C4-2B (cell line): ENCODE measurements around the gene CTF1.
"Not testable (repeated sequence)": the region's sequence is repeated elsewhere in the genome, so short reads cannot be mapped to it uniquely, and the experiment has no call there.

Experiments used
- H3K27ac ChIP-seq: fragments of 450-650 bp; 2 replicates; pipeline ENCODE4 v1.5.1; 2017
- CTCF ChIP-seq: fragments of 450-650 bp; conservative IDR thresholded peaks from 2 replicates; pipeline ENCODE4 v1.5.1; 2017; ENCODE audit warnings: mild to moderate bottlenecking
- ZFX ChIP-seq: fragments of 450-650 bp; IDR thresholded peaks from 2 replicates; pipeline ENCODE4 v1.6.1; 2017

CTF1 gene

GRCh38 chr16:30928390-30928789 is 32.0 kb downstream of the CTF1 start:
- H3K27ac ChIP-seq: no peak overlapping the region
- TF ChIP-seq ZFX: no peak
- no peak for TF ChIP-seq CTCF

GRCh38 chr16:30929167-30929566 is 32.8 kb downstream of the CTF1 start:
- H3K27ac ChIP-seq: no peak overlapping the region
- TF ChIP-seq CTCF (no peak), ZFX (no peak)

- H3K27ac ChIP-seq: no peak overlapping the region
- TF ChIP-seq CTCF: no peak
- TF ChIP-seq ZFX: no peak
These were observed 33.8 kb downstream of the CTF1 start for GRCh38 chr16:30930160-30930571.

- no peak overlapping the region for H3K27ac ChIP-seq
- TF ChIP-seq ZFX (no peak), CTCF (no peak)
These were observed 34.7 kb downstream of the CTF1 start for GRCh38 chr16:30931068-30931650.

- TF ChIP-seq CTCF (no peak; the same call in 1 of the 2 replicates), ZFX (no peak)
- H3K27ac ChIP-seq: no peak overlapping the region
These were observed 38.6 kb downstream of the CTF1 start for GRCh38 chr16:30934827-30935557.

- TF ChIP-seq ZFX (no peak), CTCF (no peak)
- H3K27ac ChIP-seq: no peak overlapping the region
These were observed 41.3 kb downstream of the CTF1 start for GRCh38 chr16:30937692-30938091.

GRCh38 chr16:30939571-30939970 is 43.2 kb downstream of the CTF1 start:
- H3K27ac ChIP-seq: not testable (repeated sequence)
